Measurements from ENCODE around the gene PDGFRA.
"Not testable (repeated sequence)": the region's sequence is repeated elsewhere in the genome, so short reads cannot be mapped to it uniquely, and the experiment has no call there.

Gene PDGFRA

GRCh38 chr4:54282837-54283236 is 53.7 kb downstream of the PDGFRA start:
- intact Hi-C loops (cut with DNase I), result no loop called here
- no peak for DNase-seq

GRCh38 chr4:54289316-54289715 is 60.2 kb downstream of the PDGFRA start:
- intact Hi-C loops (cut with DNase I), result no loop called here
- no peak for DNase-seq

GRCh38 chr4:54290980-54291379 is 61.9 kb downstream of the PDGFRA start:
- intact Hi-C loops (cut with DNase I), result no loop called here
- DNase-seq, result no peak

GRCh38 chr4:54296548-54297203 is 67.6 kb downstream of the PDGFRA start:
- intact Hi-C loops (cut with DNase I), result no loop called here
- peak in 34 of 42 donors; percentile 8 to 81 (median 53) for DNase-seq

GRCh38 chr4:54308110-54308509 is 79.0 kb downstream of the PDGFRA start:
- DNase-seq, result no peak
- intact Hi-C loops (cut with DNase I), result no loop called here

GRCh38 chr4:54315561-54316538 is 86.8 kb downstream of the PDGFRA start:
- intact Hi-C loops (cut with DNase I), result no loop called here

GRCh38 chr4:54317690-54318089 is 88.6 kb downstream of the PDGFRA start:
- intact Hi-C loops (cut with DNase I), result no loop called here
- no peak for DNase-seq

More at GRCh38 chr4:54315561-54316538, 86.8 kb downstream of the PDGFRA start:
- peak in 1 of 42 donors; percentile 18 for DNase-seq

GRCh38 chr4:54318904-54319303 is 89.8 kb downstream of the PDGFRA start:
- DNase-seq, result no peak
- intact Hi-C loops (cut with DNase I), result no loop called here

- no peak for DNase-seq
- intact Hi-C loops (cut with DNase I), result no loop called here
These were observed 92.0 kb downstream of the PDGFRA start for GRCh38 chr4:54320826-54321685.

- intact Hi-C loops (cut with DNase I), result loop anchor here (2.0 kb wide), 1 partner anchor 118 kb away; no protein-coding TSS in a partner anchor
- peak; percentile 57 to 91 (median 78) for DNase-seq
These were observed 93.8 kb downstream of the PDGFRA start for GRCh38 chr4:54322818-54323417.

GRCh38 chr4:54330896-54331295 is 101.8 kb downstream of the PDGFRA start:
- intact Hi-C loops (cut with DNase I), result loop anchor here (10.0 kb wide), 1 partner anchor 54 kb away; no protein-coding TSS in a partner anchor
- no peak for DNase-seq

- DNase-seq, result peak in 33 of 42 donors; percentile 15 to 77 (median 36)
- intact Hi-C loops (cut with DNase I), result loop anchor here (10.0 kb wide), 1 partner anchor 52 kb away; no protein-coding TSS in a partner anchor
These were observed 103.4 kb downstream of the PDGFRA start for GRCh38 chr4:54332542-54332941.

- intact Hi-C loops (cut with DNase I), result loop anchor here (10.0 kb wide), 1 partner anchor 51 kb away; no protein-coding TSS in a partner anchor
- DNase-seq, result peak; percentile 14 to 87 (median 68)
These were observed 104.6 kb downstream of the PDGFRA start for GRCh38 chr4:54333657-54334056.

- intact Hi-C loops (cut with DNase I), result loop anchor here (10.0 kb wide), 1 partner anchor 50 kb away; no protein-coding TSS in a partner anchor
These were observed 105.7 kb downstream of the PDGFRA start for GRCh38 chr4:54334769-54335168.

GRCh38 chr4:54337009-54337408 is 107.9 kb downstream of the PDGFRA start:
- no peak for DNase-seq
- intact Hi-C loops (cut with DNase I), result loop anchor here (10.0 kb wide), 1 partner anchor 48 kb away; no protein-coding TSS in a partner anchor

More at GRCh38 chr4:54334769-54335168, 105.7 kb downstream of the PDGFRA start:
- DNase-seq, result not testable (repeated sequence)

GRCh38 chr4:54342067-54342466 is 113.0 kb downstream of the PDGFRA start:
- DNase-seq; intact Hi-C loops (cut with DNase I): not testable (repeated sequence)

Data from head of caudate nucleus (tissue), 42 donors.